PFSK-1 (cell line): Measurements from ENCODE around the gene MYMX.

ENCODE experiments used
- FOXP2 ChIP-seq: optimal IDR thresholded peaks from 2 replicates; pipeline ENCODE3; 2011; ENCODE audit warnings: borderline replicate concordance, control low read depth, inconsistent platforms; ENCODE audit not compliant: insufficient read depth; ENCODE audit errors: extremely low read length, extremely low read depth
- POLR2AphosphoS5 ChIP-seq: IDR thresholded peaks from 2 replicates; pipeline ENCODE4 v1.6.1; 2012; ENCODE audit warnings: low read depth, mild to moderate bottlenecking, control low read depth, low read length, moderate library complexity
- SIN3A ChIP-seq: IDR thresholded peaks from 2 replicates; pipeline ENCODE4 v1.6.1; 2012; ENCODE audit warnings: mild to moderate bottlenecking, low read length, moderate library complexity, borderline replicate concordance; ENCODE audit not compliant: insufficient read depth
- TAF1 ChIP-seq: IDR thresholded peaks from 2 replicates; pipeline ENCODE4 v1.6.1; 2012; ENCODE audit warnings: low read length, control low read depth, borderline replicate concordance; ENCODE audit not compliant: insufficient read depth

GRCh38 chr6:44232676-44233566 is 16.2 kb downstream of the MYMX start:
- TF ChIP-seq SIN3A (no peak), POLR2AphosphoS5 (no peak; the same call in 1 of the 2 replicates), FOXP2 (no peak), TAF1 (no peak)
